ENCODE results near the gene COL4A6.

DNA sequence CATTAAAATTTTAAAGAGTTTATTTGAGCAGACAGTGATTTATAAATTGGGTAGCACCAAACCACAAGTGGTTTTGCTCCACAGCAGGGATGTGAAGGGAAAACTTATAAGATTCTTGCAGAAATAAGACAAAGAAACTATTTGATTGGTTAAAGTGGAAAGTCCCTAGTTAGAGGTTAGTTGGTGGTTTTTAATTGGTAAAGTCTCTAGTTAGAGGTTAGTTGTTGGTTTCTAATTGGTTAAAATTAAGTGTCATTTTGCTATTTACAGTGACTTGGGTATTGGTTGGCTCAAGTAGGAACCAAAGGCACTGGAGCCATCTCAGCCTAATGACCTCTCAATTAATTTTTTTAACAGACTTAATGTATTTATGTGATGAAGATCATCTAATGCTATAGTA lies 323.7 kb downstream of the COL4A6 start:
- TF ChIP-seq, protein P1, sequence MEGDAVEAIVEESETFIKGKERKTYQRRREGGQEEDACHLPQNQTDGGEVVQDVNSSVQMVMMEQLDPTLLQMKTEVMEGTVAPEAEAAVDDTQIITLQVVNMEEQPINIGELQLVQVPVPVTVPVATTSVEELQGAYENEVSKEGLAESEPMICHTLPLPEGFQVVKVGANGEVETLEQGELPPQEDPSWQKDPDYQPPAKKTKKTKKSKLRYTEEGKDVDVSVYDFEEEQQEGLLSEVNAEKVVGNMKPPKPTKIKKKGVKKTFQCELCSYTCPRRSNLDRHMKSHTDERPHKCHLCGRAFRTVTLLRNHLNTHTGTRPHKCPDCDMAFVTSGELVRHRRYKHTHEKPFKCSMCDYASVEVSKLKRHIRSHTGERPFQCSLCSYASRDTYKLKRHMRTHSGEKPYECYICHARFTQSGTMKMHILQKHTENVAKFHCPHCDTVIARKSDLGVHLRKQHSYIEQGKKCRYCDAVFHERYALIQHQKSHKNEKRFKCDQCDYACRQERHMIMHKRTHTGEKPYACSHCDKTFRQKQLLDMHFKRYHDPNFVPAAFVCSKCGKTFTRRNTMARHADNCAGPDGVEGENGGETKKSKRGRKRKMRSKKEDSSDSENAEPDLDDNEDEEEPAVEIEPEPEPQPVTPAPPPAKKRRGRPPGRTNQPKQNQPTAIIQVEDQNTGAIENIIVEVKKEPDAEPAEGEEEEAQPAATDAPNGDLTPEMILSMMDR (IDR thresholded peaks at IDR 0.05) = no peak
- no peak for TF ChIP-seq POLR2AphosphoS5 (IDR thresholded peaks at IDR 0.05; ENCODE audit: insufficient read depth in 1 of 2, low read depth in 1 of 2)

Data from vagina (tissue), 2 donors.